Caco-2 (cell line): ENCODE results near the gene KDM2B. TPM values are rescaled to one million over a fixed set of nuclear protein-coding genes. Genes with fewer than 3 reads are reported as not detected.

Experiments
- BruUV-seq: library from RNA; stranded (reverse); fragments of 400-500 nt; replicated peaks from 2 replicates; lab custom pipeline; 2021; lab: Mats Ljungman, UMichigan
- CTCF ChIA-PET: fragments of 300-600 bp; sonication (Branson Sonifier 250); formaldehyde crosslinking; loops from one replicate; lab custom pipeline; 2022; ENCODE audit warnings: antibody characterized with exemption; lab: Charles Lee
- POLR2A ChIA-PET: fragments of 300-600 bp; sonication (Branson Sonifier 250); formaldehyde crosslinking; loops from one replicate; lab custom pipeline; 2022; ENCODE audit warnings: antibody characterized with exemption; lab: Charles Lee
- DNase-seq, 2 experiments: peaks; one replicate each; pipeline versions ENCODE4 v3.0.0 to v3.0.0-alpha.2; 2020 to 2022
- H3K27me3 ChIP-seq: replicated peaks from 2 replicates; pipeline ENCODE4 v1.6.0; 2011; ENCODE audit warnings: low read length; ENCODE audit not compliant: control insufficient read depth, insufficient read depth
- H3K36me3 ChIP-seq: 2 replicates; pipeline ENCODE4 v1.5.1; 2011; ENCODE audit warnings: low read length; ENCODE audit not compliant: control insufficient read depth, insufficient read depth
- H3K4me1 ChIP-seq: fragments of 250-450 bp; sonication (Bioruptor Pico); 2 replicates; pipeline ENCODE4 v1.5.1; 2020; ENCODE audit warnings: mild to moderate bottlenecking
- H3K4me3 ChIP-seq: 2 replicates; pipeline ENCODE4 v1.5.1; 2011; ENCODE audit warnings: low read depth, mild to moderate bottlenecking, control low read depth, low read length
- H3K9me3 ChIP-seq: fragments of 250-450 bp; sonication (Bioruptor Pico); 2 replicates; pipeline ENCODE4 v1.5.1; 2020; ENCODE audit warnings: mild to moderate bottlenecking, moderate library complexity
- H3K27ac Mint-ChIP-seq: one replicate; pipeline ENCODE4 v1.8.0; 2022; ENCODE audit warnings: mixed read lengths; ENCODE audit not compliant: unreplicated experiment
- H3K27me3 Mint-ChIP-seq: one replicate; pipeline ENCODE4 v1.8.0; 2022; ENCODE audit warnings: mixed read lengths; ENCODE audit not compliant: insufficient read depth, unreplicated experiment
- H3K36me3 Mint-ChIP-seq: one replicate; pipeline ENCODE4 v1.8.0; 2022; ENCODE audit warnings: mild to moderate bottlenecking, mixed read lengths; ENCODE audit not compliant: insufficient read depth, unreplicated experiment
- H3K4me1 Mint-ChIP-seq: one replicate; pipeline ENCODE4 v1.8.0; 2022; ENCODE audit warnings: low read depth, mixed read lengths; ENCODE audit not compliant: unreplicated experiment
- H3K4me3 Mint-ChIP-seq: one replicate; pipeline ENCODE4 v1.8.0; 2022; ENCODE audit warnings: mild to moderate bottlenecking, moderate library complexity, mixed read lengths; ENCODE audit not compliant: unreplicated experiment
- H3K9me3 Mint-ChIP-seq: one replicate; pipeline ENCODE4 v1.8.0; 2022; ENCODE audit warnings: mixed read lengths; ENCODE audit not compliant: unreplicated experiment
- intact Hi-C: fragments of 100-400 bp; cut with micrococcal nuclease; formaldehyde crosslinking; loops from one replicate; pipeline ENCODE4 v1.10.0; 2022; ENCODE audit not compliant: unreplicated experiment
- total RNA-seq: library from RNA; stranded (reverse); gene quantifications from 2 replicates; pipeline ENCODE4 v1.2.3, GENCODE V29; 2022
- TF ChIP-seq, protein P1 (sequence below), 2 experiments: fragments of 200-600 bp in 1 of 2; IDR thresholded peaks; 1 replicate in 1 of 2; 2 replicates in 1 of 2; pipeline versions ENCODE4 v1.5.1 to v1.8.0; 2011 to 2022; ENCODE audit warnings: antibody characterized with exemption in 1 of 2, control low read depth in 1 of 2, inconsistent platforms in 1 of 2, low read depth in 1 of 2, low read length in 1 of 2, mild to moderate bottlenecking in 1 of 2, moderate library complexity in 1 of 2; ENCODE audit not compliant: insufficient read depth in 1 of 2, severe bottlenecking in 1 of 2, unreplicated experiment in 1 of 2

The KDM2B gene
- total RNA-seq, 1 experiment from 2014 or later: 48.4 TPM

DNA sequence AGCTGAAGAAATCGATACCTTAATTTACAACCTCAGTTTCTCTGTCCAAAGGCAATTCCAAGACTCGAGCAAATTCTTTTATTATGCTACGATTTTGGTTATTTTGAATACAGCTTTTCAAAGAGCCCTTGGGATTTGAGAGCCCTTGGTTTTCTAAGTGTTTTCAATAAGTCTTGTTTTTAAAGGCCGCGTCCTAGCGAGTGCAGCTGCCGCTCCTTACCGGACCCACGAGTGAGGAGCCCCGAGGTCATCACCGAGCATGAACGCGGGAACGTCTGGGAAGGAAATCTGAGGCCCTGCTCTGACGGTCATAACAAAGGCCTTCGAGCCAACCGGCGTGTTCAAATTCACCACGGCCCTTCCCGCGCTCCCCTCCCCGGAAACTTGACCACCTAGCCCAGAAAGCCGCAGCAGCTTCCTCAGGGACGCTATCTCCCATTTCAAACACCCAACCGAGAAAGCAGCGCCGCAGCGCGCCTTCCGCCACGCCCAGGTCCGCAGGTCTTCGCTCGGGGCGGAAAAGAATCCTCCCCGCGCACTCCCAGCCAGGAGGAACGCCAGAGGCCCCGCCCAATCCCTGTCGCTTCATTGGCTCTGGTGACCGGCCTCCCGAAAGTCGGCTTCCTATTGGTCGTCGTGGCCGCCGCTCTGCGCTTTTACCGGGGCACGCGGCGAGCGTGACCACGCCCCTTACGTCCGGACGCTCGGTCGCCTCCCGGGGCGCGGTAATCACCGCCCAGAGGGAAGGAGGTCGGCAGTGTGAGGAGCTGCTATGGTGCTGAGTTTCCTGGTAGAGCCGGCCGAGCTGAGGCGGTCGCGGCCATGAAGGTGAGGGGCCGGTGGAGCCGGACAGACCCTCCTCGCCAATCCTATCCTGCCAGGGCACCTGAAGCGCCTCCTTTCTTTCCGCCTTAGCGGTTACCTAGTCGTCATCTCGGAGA, 181.2 kb downstream of the KDM2B start, which contains the start of gene RNF34:
TSS of gene RNF34 (plus strand) at position 728 of the 941 bp plus-strand sequence. CDS start at position 823, 95 bp downstream.
- no peaks in the 10 kb centered on the region for H3K27me3 ChIP-seq
- intact Hi-C loops: loop anchor here (1.0 kb wide), 1 partner anchor 47 kb away; the partner anchor contains the start of gene ANAPC5
- no peaks in the 10 kb centered on the region for H3K36me3 ChIP-seq
- no peaks in the 10 kb centered on the region for H3K9me3 Mint-ChIP-seq
- no peaks in the 10 kb centered on the region for H3K9me3 ChIP-seq
- DNase-seq: peak; percentile 99
- peaks cover 13% of the 10 kb centered on the region for H3K4me1 Mint-ChIP-seq
- H3K4me3 ChIP-seq: peak within 1 kb of the TSS; percentile 99
- no peaks in the 10 kb centered on the region for H3K4me1 ChIP-seq
- TF ChIP-seq, protein P1, sequence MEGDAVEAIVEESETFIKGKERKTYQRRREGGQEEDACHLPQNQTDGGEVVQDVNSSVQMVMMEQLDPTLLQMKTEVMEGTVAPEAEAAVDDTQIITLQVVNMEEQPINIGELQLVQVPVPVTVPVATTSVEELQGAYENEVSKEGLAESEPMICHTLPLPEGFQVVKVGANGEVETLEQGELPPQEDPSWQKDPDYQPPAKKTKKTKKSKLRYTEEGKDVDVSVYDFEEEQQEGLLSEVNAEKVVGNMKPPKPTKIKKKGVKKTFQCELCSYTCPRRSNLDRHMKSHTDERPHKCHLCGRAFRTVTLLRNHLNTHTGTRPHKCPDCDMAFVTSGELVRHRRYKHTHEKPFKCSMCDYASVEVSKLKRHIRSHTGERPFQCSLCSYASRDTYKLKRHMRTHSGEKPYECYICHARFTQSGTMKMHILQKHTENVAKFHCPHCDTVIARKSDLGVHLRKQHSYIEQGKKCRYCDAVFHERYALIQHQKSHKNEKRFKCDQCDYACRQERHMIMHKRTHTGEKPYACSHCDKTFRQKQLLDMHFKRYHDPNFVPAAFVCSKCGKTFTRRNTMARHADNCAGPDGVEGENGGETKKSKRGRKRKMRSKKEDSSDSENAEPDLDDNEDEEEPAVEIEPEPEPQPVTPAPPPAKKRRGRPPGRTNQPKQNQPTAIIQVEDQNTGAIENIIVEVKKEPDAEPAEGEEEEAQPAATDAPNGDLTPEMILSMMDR (IDR thresholded peaks at IDR 0.05; ENCODE audit: insufficient read depth in 1 of 2, low read depth in 1 of 2, low read length in 1 of 2, severe bottlenecking in 1 of 2, unreplicated experiment in 1 of 2): no peak
- TSS peak; percentile 92 for BruUV-seq
- peak within 1 kb of the TSS; percentile 90 for H3K4me3 Mint-ChIP-seq
- no peaks in the 10 kb centered on the region for H3K27me3 Mint-ChIP-seq
- peak within 1 kb of the TSS; percentile 75 for H3K27ac Mint-ChIP-seq
- ChIA-PET POLR2A (interaction anchor here (0.6 to 2.9 kb wide), 10 partner anchors 16 to 1295 kb away, joined by 3 to 41 read pairs (median 4); partner anchors contain the start of gene ANAPC5), CTCF (interaction anchor here (0.7 to 3.1 kb wide), 4 partner anchors 16 to 64 kb away, joined by 3 to 21 read pairs (median 6); partner anchors contain the start of gene ANAPC5)
- peaks cover 33% of the 10 kb centered on the region for H3K36me3 Mint-ChIP-seq

DNA sequence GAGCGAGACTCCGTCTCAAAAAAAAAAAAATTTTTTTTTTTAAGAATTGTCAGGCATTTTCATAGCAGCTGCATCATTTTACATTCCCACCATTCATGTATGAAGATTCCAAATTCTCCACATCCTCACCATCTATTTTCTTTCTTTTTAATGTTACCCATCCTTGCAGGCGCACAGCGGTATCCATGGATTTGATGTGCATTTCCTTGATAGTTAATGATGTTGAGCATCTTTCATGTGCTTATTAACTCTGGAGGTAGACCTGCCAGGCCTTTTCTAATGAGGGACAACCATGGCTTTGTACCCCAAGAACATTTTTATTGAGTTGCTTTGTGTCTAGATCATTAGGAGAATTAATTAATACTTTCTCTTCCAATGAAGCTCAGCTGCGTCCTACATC, 182.5 kb downstream of the KDM2B start:
- TF ChIP-seq, protein P1 (IDR thresholded peaks at IDR 0.05; ENCODE audit: insufficient read depth in 1 of 2, low read depth in 1 of 2, low read length in 1 of 2, severe bottlenecking in 1 of 2, unreplicated experiment in 1 of 2): no peak
- no peak overlapping the region for H3K4me3 ChIP-seq
- no peaks in the 10 kb centered on the region for H3K4me1 ChIP-seq
- H3K27me3 ChIP-seq: no peaks in the 10 kb centered on the region
- POLR2A ChIA-PET: interaction anchor here (2.9 kb wide), 1 partner anchor 47 kb away, joined by 41 read pairs; the partner anchor contains the start of gene ANAPC5
- intact Hi-C loops: no loop called here
- H3K4me3 Mint-ChIP-seq: peak overlapping the region; percentile 90
- H3K9me3 Mint-ChIP-seq: no peaks in the 10 kb centered on the region
- CTCF ChIA-PET: no interaction called here
- no peak overlapping the region for H3K27ac Mint-ChIP-seq
- H3K27me3 Mint-ChIP-seq: no peaks in the 10 kb centered on the region
- H3K9me3 ChIP-seq: no peaks in the 10 kb centered on the region
- BruUV-seq: no TSS peak
- H3K36me3 ChIP-seq: no peaks in the 10 kb centered on the region
- peaks cover 13% of the 10 kb centered on the region for H3K4me1 Mint-ChIP-seq
- H3K36me3 Mint-ChIP-seq: peaks cover 20% of the 10 kb centered on the region
- DNase-seq: no peak

DNA sequence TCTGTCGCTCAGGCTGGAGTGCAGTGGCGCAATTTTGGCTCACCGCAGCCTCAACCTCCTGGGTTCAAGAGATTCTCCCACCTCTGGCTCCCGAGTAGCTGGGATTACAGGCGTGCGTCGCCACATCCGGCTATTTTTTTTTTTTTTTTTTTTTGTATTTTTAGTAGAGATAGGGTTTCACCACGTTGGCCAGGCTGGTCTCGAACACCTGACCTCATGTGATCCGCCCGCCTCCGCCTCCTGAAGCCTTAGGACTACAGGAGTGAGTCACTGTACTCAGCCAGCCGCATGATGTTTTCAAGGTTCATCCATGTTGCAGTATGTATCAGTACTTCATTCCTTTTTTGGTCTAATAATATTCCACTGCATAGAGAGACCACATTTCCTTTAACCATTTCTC, 183.3 kb downstream of the KDM2B start:
- peaks cover 13% of the 10 kb centered on the region for H3K36me3 Mint-ChIP-seq
- no peak overlapping the region for H3K4me3 ChIP-seq
- no peaks in the 10 kb centered on the region for H3K36me3 ChIP-seq
- no peak overlapping the region for H3K4me3 Mint-ChIP-seq
- BruUV-seq: no TSS peak
- TF ChIP-seq, protein P1 (IDR thresholded peaks at IDR 0.05; ENCODE audit: insufficient read depth in 1 of 2, low read depth in 1 of 2, low read length in 1 of 2, severe bottlenecking in 1 of 2, unreplicated experiment in 1 of 2): no peak
- ChIA-PET CTCF (no interaction called here), POLR2A (no interaction called here)
- no peaks in the 10 kb centered on the region for H3K27me3 ChIP-seq
- intact Hi-C loops: no loop called here
- no peaks in the 10 kb centered on the region for H3K27me3 Mint-ChIP-seq
- H3K9me3 Mint-ChIP-seq: no peaks in the 10 kb centered on the region
- peaks cover 13% of the 10 kb centered on the region for H3K4me1 Mint-ChIP-seq
- H3K4me1 ChIP-seq: no peaks in the 10 kb centered on the region
- no peak overlapping the region for H3K27ac Mint-ChIP-seq
- H3K9me3 ChIP-seq: no peaks in the 10 kb centered on the region
- no peak for DNase-seq
